A549 treated with DMSO at 1 μM for 4 hours (cell line): ENCODE results near the gene SMC4. TPM values are rescaled to one million over a fixed set of nuclear protein-coding genes. Genes with fewer than 3 reads are reported as not detected.

Experiments used
- total RNA-seq: library from RNA; stranded (reverse); fragments of 200-300 nt; extraction: Qiagen RNA extraction; gene quantifications from 5 replicates; pipeline ENCODE4 v1.2.3, GENCODE V29; 2022; ENCODE audit warnings: low read depth

SMC4 gene
- total RNA-seq = 84.7 to 118 TPM (median 105 TPM) in 5 replicates

DNA sequence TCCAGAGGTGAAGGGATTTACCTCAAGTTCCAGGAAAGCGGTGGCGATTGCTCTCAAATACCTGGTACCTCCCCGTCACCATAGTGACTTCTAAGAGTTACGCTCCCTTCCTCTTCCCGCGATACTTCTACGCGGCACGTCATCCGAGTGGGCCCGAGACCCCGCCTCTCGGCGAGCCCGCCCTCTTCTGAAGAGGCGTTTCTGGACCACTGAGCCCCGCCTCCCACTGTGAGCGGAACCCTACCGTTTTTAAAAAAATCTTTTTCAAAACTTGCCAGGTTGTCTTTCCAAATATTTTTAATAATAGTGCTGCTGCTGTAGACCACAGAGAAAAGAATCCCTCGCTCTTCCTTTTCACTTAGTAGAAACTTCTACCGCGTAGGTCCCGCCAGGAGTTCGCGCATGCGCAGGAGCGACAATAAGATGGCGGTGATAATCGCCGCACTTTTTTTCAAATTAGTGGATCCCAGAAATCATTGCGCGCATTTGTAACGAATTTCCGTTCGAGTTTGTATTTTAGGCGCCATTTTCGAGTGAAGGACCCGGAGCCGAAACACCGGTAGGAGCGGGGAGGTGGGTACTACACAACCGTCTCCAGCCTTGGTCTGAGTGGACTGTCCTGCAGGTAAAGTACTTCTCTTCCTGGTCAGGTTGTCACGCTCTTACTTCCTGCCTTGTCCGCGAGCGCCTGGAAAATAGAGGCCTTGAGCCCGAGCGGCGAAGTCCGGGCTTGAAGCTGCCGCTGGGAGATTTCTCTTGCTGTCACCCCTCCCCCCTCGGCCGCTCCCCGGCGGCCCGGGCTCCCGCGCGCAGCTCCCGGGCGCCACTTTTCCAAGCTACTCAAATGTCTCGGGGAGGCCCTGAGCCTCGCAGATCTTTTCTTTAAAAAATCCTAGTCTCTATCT is at the start of gene SMC4, which contains the start of gene IFT80:
Gene SMC4, plus strand, starts transcription at position 526 of the 905 bp plus-strand sequence. CDS start 1,177 bp downstream, outside the sequence.
Gene IFT80, minus strand, starts transcription at position 101 of the 905 bp plus-strand sequence. CDS start 14,625 bp downstream, outside the sequence.

DNA sequence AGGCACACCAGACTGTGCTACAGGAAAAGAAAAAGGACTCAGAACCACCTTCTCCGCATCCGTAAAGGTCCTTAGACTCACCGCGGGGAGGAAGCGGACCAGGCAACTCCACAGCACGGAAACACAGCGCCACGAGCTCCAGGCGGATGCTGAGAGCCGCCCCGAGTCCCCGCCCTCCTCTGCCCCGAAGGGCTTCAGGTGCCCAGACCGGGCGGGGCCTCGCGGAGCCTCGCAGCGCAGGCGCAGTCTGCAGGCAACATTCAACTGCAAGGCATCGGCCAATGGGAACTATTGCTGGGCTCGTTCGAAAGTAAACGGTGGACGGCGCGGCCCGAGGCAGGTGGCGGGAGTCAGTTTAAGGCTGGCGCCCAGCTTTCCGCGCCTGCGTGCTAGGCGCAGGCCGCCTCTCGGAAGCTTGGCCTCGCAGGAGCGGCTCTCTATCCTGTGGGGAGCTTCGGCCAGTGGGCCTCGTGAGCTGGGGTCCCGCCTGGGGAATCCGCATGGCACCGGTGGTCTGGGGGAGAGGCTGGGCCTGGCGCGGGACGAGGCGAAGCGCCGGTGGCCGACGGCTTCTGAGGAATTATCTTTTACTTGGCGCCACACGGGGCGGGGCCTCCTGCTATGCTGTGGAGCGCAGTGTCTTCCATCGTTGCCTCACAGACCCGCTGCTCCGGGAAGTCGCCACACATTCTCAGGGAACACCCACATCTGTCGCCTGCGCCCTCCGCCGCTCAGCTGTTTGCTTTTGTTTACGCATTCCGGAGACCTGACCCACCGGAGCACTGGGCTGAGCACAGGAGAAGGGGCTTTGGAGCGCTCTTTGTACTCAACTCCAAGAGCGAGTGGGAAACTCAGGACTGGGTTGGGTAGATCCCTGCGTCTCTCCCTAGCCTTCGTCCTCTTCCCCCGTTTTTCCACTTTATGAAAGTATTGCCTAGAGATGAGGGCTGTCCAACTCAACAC is 50.5 kb downstream of the SMC4 start, which contains the start of gene TRIM59:
Gene TRIM59, minus strand, starts transcription at position 151 of the 963 bp plus-strand sequence. CDS start 10,603 bp downstream, outside the sequence.

Other genes with a start within 250 kb of the SMC4 start
- 1.8 to 2.7 TPM (median 1.9 TPM) in 5 replicates for gene C3orf80, start 174.2 kb upstream of the SMC4 start, total RNA-seq
- gene IFT80, start 425 bp upstream of the SMC4 start, total RNA-seq = 11.3 to 18.0 TPM (median 13.9 TPM) in 5 replicates
- 8.9 to 13.9 TPM (median 12.4 TPM) in 5 replicates for gene TRIM59, start 50.1 kb downstream of the SMC4 start, total RNA-seq
- 27.5 to 39.4 TPM (median 35.1 TPM) in 5 replicates for gene KPNA4, start 165.9 kb downstream of the SMC4 start, total RNA-seq